GM20000 (cell line): Measurements from ENCODE around the gene CACNA1S.

ENCODE experiments used
- DNase-seq: peaks from one replicate; pipeline ENCODE4 v3.0.0; 2012; ENCODE audit warnings: low spot score
- CTCF ChIP-seq: IDR thresholded peaks from 2 replicates; pipeline ENCODE4 v1.5.1; 2012; ENCODE audit warnings: mild to moderate bottlenecking, control low read depth; ENCODE audit errors: extremely low read depth, missing control alignments

The CACNA1S gene

GRCh38 chr1:201096977-201097856 is 15.0 kb downstream of the CACNA1S start:
- no peak for DNase-seq
- TF ChIP-seq CTCF: no peak

GRCh38 chr1:201096041-201096461 is 16.2 kb downstream of the CACNA1S start:
- TF ChIP-seq CTCF: no peak
- DNase-seq: no peak

GRCh38 chr1:201095581-201095980 is 16.6 kb downstream of the CACNA1S start:
- TF ChIP-seq CTCF: no peak

GRCh38 chr1:201094832-201095231 is 17.4 kb downstream of the CACNA1S start:
- no peak for DNase-seq
- no peak for TF ChIP-seq CTCF

More at GRCh38 chr1:201095581-201095980, 16.6 kb downstream of the CACNA1S start:
- DNase-seq: no peak

GRCh38 chr1:201093962-201094361 is 18.3 kb downstream of the CACNA1S start:
- no peak for DNase-seq
- TF ChIP-seq CTCF: no peak

GRCh38 chr1:201093561-201093960 is 18.7 kb downstream of the CACNA1S start:
- no peak for DNase-seq
- no peak for TF ChIP-seq CTCF

- DNase-seq: no peak
- no peak for TF ChIP-seq CTCF
Measured at GRCh38 chr1:201092738-201093137, 19.5 kb downstream of the CACNA1S start.
